Suppressor macrophage treated with lipopolysaccharide for 1 hour (primary cell): Measurements from ENCODE around the gene CCNI.
A peak's percentile ranks its signal among the peaks of the same experiment; 100 is the strongest.
"Not testable (repeated sequence)": the region's sequence is repeated elsewhere in the genome, so short reads cannot be mapped to it uniquely, and the experiment has no call there.

ENCODE experiments used
- DNase-seq, 3 donors: peaks; one replicate each; pipeline ENCODE4 v3.0.0-alpha.2; 2020 to 2022

The CCNI gene

DNA sequence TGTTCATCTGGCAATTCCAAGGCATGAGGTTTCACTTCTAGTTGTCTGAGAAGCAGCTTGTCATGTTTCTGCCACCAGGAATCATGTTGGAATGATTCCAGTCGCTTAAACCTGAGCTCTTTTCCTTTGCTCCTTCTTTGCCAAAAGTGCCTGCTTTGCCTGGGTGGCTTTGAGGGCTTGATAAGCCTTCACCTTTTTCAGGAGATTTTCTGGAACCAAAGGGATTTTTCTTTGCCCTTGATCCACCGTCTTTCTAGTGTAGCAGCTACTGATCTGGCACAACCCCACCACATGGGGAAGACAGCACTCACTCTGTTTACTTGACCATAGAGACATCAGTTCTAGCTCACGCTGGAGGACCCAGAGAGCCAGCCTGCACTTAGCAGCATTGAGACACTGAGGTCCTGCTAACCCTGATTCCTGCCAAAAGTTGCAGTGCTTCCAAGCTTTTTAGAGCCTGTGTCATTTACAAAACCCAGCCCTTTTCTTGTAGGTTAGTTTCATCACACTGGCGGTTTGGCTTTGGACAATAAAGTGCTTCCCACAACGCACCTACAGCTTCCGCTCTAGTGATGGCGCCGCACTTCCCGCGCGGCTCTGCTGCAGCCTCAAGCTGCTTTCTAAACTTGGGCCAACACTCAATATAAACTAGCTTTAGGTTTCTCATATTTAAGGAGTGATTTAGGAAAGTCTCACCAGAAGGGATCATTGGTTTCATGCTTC lies 7.3 kb upstream of the CCNI start:
- no peak for DNase-seq

DNA sequence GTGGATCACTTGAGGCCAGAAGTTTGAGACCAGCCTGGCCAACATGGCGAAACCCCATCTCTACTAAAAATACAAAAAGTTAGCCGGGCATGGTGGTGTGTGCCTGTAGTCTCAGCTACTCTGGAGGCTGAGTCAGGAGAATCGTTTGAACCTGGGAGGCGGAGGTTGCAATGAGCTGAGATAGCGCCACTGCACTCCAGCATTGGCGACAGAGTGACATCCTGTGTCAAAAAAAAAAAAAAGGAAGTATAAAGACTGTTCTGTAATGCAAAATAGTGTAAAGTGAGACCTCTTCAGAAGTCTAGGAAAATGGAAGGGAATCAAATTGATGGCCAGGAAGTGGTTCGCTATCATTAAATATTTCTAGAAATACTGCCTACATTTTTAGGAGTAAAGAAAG lies 5.0 kb upstream of the CCNI start:
- not testable (repeated sequence) for DNase-seq

DNA sequence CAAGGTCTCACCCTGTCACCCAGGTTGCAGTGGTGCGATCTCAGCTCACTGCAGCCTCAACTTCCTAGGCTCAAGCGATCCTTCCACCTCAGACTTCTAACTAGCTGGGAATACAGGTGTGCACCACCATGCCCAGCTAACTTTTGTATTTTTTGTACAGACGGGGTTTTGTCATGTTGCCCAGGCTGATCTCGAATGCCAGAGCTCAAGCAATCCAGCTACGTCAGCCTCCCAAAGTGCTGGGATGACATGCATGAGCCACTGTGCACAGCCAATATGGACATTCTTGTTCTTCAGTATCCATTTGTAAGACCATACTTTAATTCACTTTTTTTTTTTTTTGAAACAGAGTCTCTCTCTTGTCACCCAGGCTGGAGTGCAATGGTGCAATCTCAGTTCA lies 3.5 kb upstream of the CCNI start:
- DNase-seq = no peak

DNA sequence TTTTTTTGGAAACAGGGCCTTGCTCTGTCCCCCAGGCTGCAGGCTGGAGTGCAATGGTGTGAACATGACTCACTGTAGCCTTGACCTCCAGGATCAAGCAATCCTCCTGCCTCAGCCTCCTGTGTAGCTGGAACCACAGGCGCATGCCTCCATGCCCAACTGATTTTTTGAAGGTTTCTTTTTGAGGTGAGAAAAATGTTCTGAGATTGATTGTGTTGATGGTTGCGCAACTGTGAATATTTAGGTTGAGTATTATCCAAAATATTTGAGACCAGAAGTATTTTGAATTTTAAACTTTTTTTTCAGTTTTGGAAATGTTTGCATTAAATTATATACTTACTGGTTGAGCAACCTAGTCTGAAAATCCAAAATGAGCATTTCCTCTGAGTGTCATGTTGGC lies 2.6 kb upstream of the CCNI start:
- no peak for DNase-seq

DNA sequence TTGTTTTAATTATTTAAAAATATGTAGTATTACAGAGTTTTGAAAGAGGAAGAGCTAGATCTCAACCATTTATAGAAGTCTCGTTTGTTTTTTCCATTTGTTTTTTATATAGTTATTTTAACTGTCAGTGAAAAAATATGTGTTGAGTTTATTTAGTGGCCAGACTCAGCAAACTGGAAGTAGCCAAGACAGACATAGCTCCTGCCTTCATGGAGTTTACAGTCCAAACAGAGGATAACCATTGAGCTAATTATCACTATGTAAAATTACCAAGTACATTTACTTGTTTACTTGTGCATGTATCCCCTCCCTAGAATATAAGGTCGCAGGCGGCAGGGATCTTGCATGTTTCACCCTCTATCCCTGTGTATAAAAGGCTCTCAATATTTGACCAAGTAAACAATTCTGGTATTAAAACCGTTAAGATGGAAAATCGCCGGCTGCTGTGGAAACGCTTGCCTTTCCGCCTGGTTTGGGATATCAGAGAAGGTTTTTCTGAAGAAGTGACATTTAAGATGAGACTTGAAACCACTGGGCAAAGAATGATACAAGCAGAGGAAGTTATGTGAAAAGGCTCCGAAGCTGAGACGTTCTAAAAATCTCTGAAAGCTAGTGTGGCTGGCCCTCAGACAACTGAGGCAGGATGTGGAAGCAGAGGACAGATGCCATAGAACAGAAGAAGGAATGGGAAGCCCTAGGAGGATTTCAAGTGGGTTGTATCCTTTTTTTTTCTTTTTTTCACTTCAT lies 1.3 kb upstream of the CCNI start:
- DNase-seq = no peak

DNA sequence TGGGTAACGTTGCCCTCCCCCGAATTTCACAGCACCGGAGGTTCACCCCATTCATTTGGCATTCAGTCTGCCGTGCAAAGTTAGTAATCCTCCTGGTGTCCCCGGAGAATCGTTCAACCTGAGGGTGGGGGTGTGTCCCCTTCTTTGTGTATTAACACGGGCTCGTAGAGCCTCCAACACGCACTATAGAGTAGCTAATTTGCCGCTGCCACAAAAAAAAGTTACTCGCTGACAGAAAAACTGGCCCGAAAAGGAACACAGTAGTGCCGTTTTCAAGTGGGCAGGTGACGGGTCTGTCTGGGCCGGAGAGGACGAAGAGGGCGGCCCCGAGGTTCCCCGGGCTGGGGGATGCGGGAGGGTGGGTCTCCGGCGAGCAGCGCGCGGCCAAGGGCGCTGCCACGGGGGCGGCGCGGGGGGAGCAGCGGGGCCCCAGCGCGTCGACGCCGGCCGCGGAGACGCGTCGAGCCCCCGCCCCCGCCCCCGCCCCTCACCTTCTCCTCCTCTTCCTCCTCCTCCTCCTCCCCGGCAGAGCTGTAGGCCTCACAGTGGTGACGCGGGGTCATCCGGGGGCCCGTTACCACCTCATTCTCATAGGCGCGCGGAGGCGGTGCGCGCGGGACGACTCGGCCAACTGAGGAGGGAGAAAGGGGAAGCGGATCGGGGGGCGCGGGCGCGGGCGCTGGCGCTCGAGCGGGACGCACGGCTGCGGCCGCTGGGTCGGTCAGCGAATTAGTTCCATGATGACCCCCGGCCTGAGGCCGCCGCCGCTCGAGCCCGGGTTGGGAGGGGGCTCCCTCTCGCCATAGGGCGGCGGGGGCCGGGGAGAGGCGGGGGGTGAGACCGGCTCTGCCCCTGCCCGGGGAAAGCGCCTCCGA lies 571 bp downstream of the CCNI start:
- DNase-seq = peak; percentile 88 to 92 (median 89)

DNA sequence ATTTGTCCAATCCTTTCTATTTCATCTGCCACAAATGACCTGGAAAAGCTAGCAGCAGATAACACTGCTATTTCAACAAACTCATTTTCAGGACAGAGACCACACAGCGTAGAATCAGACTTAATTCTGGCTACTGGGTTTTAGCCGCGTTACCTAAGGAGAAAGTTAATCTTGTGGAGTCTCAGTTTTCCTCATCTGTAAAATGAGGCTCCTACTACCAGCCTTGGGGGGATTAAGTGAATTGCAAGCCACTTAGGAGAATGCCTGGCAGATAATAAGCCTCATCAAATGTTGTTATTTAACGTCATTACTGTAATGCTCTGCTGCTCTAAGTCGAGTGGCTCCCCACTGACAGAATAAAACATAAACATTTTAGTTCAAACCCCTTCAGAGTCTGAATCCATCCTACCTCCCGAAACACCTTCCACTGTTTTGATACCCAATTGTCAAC lies 1.4 kb downstream of the CCNI start:
- DNase-seq = no peak

DNA sequence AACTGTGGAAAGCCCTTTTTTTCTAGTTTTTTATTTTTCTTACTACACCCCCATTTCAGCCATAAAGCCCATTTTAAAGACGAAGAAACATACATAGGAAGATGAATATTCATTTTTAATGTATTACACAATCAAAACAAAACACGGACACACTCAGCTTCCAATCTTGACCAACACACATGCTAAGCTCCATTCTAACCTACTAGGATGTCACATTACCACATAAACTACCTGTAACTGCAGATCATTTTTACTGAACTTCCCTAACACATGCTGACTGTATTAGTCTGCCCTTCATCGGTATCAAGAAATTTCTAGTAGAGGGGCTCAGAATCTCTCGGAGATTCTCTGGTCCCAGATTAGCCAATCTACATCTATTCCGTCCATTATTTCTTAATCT lies 1.8 kb downstream of the CCNI start:
- DNase-seq = peak in 2 of 3 donors; percentile 24 to 45

DNA sequence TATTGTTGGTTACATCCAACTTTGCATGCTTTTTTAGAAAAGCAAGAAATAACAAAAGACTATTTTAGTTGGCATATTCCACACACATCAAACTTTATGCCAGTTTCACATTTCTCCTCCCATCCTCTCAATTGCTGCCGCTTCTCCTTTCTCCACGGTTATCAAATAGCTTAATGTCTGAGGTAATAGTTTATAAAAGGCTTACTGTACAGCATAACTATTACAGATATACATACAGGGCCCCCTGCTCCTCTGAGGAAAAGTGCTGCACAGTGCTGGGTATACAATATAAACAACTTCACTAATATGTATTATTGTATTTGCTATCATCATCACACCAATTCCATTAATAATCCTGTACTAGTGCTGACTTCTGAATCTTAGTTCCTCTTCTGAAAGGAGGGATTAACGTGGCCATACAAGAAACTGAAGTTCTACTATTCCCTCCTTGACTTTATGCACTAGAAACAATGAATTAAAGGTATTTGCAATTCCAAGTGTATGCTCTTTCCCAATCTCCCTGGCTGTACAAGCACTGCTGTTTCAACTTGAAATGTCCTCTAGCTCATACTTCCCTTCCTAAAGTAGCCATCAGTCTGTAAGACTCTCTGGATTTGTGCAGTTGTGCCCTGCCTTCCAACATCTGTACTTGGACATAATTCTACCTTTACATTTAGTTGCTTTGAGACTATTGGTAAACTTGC lies 2.5 kb downstream of the CCNI start:
- DNase-seq = peak in 2 of 3 donors; percentile 20 to 30

DNA sequence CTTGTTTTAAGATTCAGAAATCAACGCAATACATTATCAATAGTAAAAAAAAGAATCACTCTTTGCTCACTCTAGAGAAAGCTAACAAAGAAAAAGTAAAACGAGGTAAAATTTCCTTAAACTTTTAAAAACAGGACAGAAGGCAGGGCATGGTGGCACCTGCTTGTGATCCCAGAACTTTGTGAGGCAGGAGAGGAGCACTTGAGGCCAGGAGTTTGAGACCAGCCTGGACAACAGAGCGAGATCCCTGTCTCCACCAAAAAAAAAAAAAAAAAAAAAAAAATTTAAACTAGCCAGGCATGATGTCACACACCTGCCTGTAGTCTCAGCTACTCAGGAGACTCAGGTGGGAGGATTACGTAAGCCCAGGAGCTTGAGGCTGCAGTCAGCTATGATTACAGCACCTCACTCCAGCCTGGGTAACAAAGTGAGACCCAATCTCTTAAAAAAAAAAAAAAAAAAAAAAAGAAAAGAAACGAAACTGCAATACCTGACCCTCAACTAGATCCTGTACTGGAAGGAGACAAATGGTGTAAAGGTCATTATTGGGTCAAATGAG lies 3.5 kb downstream of the CCNI start:
- DNase-seq = no peak

DNA sequence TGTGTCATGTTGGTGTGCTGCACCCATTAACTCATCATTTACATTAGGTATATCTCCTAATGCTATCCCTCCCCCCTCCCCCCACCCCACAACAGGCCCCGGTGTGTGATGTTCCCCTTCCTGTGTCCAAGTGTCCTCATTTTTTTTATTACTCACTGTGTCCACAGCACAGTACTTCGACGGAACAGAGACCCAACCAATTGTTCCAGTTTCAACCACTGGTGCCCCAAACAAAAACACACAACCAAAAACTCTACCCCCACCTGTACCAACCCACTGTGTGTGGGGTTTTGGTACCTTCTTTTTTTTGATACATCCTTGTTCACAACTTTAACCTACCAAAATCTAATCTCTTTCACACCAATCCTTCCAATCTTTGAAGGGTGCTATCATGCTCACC lies 6.3 kb downstream of the CCNI start:
- DNase-seq = not testable (repeated sequence)

DNA sequence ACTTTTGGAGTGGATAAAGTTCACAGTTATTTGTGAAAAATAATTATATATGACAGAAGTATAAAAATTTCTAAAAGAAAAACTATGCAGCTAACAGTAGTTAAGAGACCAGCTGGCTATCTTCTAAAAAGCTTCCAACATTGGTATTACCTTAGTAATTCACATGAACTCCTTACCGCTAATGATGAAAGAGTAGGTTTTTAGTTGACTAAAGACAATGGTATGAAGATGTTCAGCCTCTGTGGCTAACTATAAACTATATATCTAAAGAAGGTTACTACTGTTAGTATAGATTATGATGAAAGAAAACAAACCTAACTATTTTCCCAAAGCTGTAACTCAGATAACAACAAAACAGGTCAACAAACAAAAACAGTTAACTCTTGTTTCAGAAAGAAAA lies 10.4 kb downstream of the CCNI start:
- no peak for DNase-seq

DNA sequence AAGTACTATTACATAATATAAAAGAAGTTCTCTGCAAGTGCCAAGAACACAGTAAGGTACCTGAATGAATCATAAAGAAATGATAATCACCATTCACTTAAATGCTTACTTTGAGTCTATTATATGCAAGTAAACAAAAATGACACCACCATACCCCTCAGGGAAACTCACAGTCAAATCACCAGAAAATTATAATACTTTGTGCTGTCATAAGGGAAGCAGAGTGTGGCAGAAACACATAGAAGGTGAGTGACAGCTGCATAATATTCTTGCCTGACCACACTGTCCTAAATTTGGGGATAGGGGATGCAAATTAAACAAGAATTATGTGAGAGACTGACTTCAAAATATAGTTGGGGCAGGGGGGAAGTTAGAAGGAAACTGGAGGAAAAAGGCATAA lies 12.9 kb downstream of the CCNI start:
- no peak for DNase-seq

DNA sequence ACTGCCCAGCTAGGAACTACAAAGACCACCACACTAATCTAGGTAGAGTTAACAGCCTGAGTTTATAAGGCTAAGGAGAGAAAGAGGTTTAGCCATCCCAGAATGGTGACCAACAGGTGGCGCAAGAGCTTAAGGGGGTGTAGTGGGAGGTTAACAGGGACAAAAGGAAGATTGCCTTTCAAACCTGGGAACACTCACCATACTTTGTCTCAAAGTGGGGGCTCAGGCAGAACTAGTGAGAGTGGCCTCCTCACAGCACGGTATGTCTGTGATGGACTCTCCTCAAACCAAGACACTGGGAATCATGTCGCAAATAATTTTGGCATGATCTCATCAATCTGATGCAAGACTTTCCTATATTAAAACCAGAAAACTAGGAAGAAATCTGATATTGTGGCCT lies 23.4 kb downstream of the CCNI start:
- DNase-seq = peak; percentile 57 to 76 (median 68)

DNA sequence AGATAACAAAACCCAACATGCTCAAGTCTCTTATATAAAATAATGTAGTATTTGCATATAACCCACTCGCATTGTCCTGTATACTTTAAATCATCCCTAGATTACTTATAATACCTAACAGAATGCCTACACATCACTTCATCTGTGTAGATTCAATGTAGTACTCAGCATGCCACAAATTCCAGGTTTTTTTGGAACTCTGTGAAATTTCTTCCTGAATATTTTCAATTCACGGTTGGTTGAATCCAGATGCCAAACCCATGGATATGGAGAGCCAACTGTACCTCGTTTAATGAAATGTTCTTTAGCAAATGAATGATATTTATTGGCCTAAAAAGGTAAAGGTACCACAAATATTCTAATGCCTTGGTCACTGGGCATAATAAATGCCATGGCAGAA lies 24.8 kb downstream of the CCNI start:
- no peak for DNase-seq

DNA sequence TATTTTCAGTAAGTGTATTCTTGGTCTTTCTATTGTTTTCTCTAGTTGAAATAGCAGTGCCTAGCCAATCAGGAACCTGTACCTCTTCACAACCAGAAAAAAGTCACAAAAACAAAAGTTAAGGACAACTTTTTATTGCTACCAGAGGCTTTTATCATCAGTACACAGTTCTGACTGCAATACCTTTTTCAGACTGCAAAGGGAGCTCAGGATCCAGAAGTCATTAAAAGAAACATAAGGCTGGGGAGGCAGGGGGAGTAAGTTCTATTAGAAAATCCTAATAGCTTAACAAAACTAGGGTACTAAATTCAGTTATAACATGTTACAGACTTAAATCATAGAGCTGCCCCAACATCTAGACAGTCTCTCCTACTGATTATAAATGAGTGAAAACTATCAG lies 28.8 kb downstream of the CCNI start:
- peak in 1 of 3 donors; percentile 15 for DNase-seq

DNA sequence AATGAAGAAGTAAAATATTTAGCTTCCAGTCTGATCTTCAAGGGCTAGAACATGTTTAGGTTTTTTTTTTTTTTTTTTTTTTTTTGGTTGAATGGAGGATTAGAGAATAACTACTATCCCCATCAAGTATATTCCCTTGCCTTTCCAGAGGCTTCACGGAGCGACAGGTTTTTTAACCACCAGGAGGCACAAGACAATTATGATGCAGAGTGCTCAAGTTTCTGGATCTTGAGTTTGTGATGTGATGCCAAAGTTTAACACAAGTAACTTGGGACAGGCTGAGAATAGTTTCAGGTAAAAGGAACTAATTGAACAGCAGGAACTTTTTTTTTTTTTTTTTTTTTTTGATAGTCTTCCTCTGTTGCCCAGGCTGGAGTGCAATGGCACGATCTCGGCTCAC lies 30.3 kb downstream of the CCNI start:
- no peak for DNase-seq

DNA sequence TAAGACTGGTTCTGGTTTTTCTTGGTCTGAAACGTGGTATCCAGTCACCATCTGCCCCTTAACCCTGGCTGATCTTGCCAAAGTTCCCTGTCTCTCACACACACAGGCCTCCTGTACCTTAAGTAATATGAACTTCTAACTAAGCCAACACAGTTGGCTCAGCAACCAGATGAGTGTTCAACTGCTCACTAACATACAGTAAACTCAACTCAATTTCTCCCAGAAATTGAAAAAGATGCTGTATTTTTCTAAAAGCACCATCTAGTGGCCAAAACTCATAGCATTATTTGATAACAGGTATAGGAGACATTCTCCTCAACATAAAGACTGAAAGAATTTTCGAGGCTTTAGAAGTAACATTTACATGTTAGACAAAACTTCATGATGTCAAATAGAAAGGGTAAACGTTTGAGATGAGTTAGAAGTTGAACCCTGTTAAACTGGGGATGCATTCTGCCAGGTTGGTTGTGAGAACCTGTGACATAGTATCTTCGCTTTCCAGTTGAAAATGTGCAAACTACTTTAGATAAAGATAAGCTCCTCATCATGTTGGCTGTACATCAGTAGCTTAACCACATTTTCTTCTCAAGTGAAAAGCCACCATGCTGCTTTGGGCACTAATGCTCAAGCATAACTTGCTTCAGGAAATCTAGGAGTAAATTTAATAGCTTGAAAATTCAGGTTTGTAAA lies 31.2 kb downstream of the CCNI start:
- DNase-seq = peak; percentile 39 to 63 (median 56)

DNA sequence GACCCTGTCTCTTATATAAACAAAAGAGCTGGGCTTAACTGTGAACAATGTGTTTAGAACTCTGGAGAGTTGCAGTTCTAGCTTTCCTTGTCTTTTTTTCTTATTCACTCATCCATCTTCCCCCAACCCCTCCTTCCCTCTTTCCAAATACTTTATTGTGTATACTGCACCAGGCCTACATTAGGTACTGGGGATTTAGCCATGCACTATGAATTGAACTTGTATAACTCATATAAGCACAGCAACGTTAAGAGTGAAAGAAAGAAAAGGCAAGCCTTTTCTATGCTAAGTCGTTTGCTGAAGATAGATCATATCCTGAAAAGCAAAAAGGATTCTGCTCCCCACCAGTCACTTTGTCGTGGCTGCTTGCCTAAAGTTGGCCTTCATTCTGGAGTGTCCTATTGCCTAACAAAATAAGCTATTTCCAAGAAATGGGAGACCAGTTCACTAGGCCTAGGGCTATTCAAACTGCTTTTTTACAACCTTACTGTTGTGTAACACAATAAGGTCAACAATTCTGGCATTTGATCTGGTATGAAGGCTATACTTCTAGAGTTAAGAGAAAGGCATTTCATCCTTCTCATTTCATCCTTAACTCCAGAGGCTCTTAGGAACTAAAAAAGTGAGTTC lies 32.2 kb downstream of the CCNI start:
- DNase-seq = no peak

DNA sequence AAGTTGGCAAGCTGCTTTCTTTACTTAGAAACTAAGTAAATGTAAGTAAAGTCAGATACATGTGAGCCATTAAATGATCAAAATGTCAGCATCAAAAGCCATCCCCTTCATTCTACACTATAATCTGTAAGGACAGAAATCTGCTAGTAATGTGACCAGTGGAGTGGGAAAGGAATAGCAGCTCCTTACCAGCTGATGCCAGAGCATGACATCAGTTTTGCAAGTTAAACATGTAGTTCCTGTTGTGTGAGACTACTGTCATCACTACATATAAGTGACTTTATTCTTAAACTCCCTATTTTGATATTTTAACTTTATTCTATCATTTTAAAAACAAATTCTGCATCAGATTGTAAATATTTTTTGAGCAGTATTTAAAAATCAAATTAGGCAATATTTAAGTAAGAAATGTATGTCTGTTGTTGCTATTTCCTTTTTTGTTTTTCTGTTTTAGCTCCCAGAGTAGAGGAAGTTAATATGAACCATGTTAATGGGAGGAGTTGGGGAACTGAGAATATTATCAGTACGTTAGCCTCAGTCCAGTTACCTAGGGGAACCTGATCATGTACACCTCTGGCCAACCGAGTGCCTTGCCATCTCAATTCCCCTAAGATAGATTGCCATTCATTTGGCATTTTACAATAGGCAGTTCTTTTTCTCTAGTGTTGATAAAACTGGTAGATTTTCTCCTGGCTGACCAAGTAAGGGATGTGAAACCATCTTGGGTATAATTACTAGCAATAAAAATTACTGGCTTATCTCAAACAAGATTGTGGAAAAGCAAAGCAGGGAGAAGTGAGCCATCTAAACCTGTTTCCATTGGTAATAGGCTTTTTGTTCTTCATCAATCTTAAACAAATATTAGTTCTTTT lies 34.7 kb downstream of the CCNI start:
- peak; percentile 64 to 74 (median 74) for DNase-seq
